GM12801 (cell line): ENCODE data around the gene GAL3ST2.

ENCODE experiments used
- TF ChIP-seq, protein P1 (sequence below): IDR thresholded peaks from one replicate; pipeline ENCODE4 v1.5.1; 2011; ENCODE audit warnings: control low read depth; ENCODE audit not compliant: insufficient read length; ENCODE audit errors: extremely low read depth

Gene GAL3ST2

DNA sequence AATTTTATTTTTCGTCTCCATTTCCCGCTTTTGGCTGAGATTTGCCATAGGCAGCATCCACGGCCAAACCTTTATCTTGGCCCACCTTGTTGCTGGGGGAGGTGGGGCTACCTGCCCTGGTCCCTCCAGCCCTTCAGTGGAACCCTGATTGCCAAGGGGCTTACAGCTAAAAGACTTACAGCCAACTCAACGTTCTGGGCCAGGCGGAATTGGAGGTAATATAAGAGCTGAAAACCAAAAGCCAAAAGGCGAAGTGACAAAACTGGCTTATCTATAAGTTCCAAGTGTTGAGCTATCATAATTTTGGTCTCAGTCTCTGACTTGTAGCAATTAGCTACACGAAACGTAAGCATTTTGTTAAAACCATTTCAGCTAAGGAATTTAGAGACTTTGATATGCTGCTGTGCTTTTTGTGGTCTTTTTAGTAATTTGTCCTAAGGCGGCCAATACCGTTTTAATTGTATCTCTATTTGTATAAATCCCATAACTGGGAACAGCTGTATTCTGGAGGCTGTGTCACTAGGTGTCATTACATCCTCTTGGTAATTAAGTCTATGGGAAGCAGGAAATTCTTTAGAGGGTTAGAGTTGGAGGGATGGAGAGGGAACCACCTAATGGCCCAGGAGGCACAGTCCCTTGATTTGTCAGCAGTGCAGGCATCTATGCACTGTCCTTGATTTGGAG is 58.0 kb downstream of the GAL3ST2 start:
- TF ChIP-seq, protein P1, sequence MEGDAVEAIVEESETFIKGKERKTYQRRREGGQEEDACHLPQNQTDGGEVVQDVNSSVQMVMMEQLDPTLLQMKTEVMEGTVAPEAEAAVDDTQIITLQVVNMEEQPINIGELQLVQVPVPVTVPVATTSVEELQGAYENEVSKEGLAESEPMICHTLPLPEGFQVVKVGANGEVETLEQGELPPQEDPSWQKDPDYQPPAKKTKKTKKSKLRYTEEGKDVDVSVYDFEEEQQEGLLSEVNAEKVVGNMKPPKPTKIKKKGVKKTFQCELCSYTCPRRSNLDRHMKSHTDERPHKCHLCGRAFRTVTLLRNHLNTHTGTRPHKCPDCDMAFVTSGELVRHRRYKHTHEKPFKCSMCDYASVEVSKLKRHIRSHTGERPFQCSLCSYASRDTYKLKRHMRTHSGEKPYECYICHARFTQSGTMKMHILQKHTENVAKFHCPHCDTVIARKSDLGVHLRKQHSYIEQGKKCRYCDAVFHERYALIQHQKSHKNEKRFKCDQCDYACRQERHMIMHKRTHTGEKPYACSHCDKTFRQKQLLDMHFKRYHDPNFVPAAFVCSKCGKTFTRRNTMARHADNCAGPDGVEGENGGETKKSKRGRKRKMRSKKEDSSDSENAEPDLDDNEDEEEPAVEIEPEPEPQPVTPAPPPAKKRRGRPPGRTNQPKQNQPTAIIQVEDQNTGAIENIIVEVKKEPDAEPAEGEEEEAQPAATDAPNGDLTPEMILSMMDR = no peak

DNA sequence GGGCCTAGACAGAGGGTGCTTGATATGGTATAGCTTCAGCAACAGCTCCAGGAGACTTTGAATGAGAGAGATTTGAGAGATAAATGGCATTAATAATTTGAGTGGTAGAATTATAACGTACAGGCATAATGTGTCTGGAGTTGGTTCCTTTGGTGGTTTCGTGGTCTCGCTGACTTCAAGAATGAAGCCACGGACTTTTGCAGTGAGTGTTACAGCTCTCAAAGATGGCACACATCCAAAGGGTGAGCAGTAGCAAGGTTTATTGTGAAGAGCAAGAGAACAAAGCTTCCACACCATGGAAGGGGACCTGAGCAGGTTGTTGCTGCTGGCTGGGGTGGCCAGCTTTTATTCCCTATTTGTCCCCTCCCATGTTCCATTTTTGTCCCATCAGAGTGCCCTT is 59.0 kb downstream of the GAL3ST2 start:
- TF ChIP-seq, protein P1 = no peak

- TF ChIP-seq, protein P1 = no peak
These were observed 59.7 kb downstream of the GAL3ST2 start for GRCh38 chr2:241836292-241836691.

DNA sequence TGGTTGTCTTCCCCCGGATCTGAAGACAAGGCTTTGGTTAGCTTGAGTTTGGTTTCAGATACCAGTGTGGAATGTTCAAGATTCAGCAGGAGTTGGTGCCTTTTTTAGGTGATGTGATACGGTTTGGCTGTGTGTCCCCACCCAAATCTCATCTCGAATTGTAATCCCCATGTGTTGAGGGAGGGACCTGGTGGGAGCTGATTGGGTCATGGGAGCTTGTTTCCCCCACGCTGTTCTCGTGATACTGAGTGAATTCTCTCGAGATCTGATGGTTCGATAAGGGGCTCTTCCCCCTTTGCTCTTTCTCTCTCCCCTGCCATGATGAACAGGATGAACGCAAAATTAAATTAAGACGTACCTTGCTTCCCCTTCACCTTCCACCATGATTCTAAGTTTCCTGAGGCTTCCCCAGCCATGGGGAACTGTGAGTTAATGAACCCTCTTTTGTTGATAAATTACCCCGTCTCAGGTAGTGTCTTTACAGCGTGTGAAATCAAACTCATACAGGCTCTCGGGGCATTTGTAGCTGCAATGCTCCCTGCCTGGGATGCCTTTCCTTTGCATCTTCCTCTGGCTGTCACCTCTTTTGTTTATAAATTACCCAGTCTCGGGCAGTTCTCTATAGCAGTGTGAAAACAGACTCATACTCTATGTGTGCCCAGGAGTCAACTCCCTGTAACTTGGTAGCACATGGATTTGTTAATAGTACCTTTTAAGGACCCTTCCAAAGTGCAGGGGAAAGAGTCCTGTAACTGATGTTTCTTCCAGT is 60.8 kb downstream of the GAL3ST2 start:
- TF ChIP-seq, protein P1 = no peak

GRCh38 chr2:241841181-241842066 is 64.8 kb downstream of the GAL3ST2 start:
- TF ChIP-seq, protein P1 = no peak

DNA sequence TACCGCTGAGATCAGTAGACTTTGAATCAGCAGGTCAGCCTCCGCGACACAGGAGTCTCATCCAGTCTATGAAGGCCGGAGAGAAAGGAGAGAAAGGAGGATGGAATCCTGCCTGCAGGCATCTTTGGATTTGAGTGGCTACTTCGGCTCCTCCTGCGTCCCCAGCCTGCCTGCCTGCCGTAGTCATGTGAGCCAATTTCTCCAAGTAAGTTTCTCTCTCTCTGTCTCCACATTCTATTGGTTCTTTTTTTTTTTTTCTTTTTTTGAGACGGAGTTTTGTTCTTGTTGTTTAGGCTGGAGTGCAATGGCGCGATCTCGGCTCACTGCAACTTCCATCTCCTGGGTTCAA is 65.4 kb downstream of the GAL3ST2 start:
- TF ChIP-seq, protein P1 = no peak

DNA sequence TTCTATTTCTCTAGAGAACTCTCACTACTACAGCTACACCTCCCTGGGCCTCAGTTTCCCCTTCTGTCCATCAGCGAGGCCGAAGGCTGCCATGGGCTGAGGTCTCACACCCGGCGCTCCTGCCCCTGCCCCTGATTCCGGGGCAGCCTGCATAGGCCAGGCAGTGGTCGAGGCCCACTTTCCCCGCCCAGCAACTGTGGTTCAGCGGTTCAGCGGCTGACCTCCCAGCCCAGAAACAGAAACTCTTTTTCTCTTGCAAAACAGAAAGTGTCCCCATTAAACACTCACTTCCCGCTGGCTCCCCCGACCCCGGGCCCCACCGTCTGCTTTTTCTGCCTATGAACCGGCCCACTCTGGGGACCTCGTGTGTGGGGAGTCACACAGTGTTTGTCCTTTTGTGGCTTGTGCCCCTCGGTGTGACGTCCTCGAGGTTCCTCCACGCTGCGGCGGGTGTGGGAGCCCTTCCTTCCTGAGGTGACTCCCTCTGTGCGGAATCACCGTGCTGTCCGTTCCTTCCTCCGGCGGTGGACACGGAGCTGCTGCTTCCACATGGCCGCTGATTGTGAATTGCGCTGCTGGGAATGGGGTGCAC is 66.1 kb downstream of the GAL3ST2 start:
- TF ChIP-seq, protein P1 = no peak
